Lower leg skin (tissue), 3 donors: ENCODE data around the gene PLXNB3.

Experiments
- CTCF ChIP-seq, 3 donors: fragments of 450-650 bp; IDR thresholded peaks; one replicate each; pipeline ENCODE4 v1.5.1; 2016; ENCODE audit warnings: antibody characterized with exemption in 3 of 3, mild to moderate bottlenecking in 3 of 3, moderate library complexity in 2 of 3
- POLR2A ChIP-seq, 2 donors: fragments of 450-650 bp; IDR thresholded peaks; one replicate each; pipeline ENCODE4 v1.6.1; 2016 to 2017; ENCODE audit warnings: antibody characterized with exemption in 2 of 2, mild to moderate bottlenecking in 1 of 2, moderate library complexity in 1 of 2

GRCh38 chrX:153763298-153763932 is 634 bp upstream of the PLXNB3 start:
- TF ChIP-seq CTCF (IDR thresholded peaks at IDR 0.05) (no peak), POLR2A (IDR thresholded peaks at IDR 0.05) (no peak)
